ENCODE results near the gene ARPC1B.
"Not testable (repeated sequence)": the region's sequence is repeated elsewhere in the genome, so short reads cannot be mapped to it uniquely, and the experiment has no call there.

ARPC1B gene

GRCh38 chr7:99374111-99375064, at the start of gene ARPC1B:
TSS of gene ARPC1B (plus strand) at chr7:99374730. CDS start at chr7:99385715, 10,985 bp downstream.
- no peak for TF ChIP-seq CTCF (conservative IDR thresholded peaks at IDR 0.05; ENCODE audit: low read length)
- peak; percentile 70 for DNase-seq (ENCODE audit: low read depth)
- H3K4me3 ChIP-seq (ENCODE audit: low read length), result peak within 1 kb of the TSS; percentile 67

GRCh38 chr7:99325001-99325493, 49.5 kb upstream of the ARPC1B start:
- no peak for DNase-seq (ENCODE audit: low read depth)
- TF ChIP-seq CTCF (conservative IDR thresholded peaks at IDR 0.05; ENCODE audit: low read length), result no peak
- H3K4me3 ChIP-seq (ENCODE audit: low read length), result peak overlapping the region; percentile 97

- peak; percentile 28 for TF ChIP-seq CTCF (conservative IDR thresholded peaks at IDR 0.05; ENCODE audit: low read length)
- DNase-seq (ENCODE audit: low read depth), result peak; percentile 90
Observed at GRCh38 chr7:99325592-99326407, 48.7 kb upstream of the ARPC1B start, which contains the start of gene ARPC1A. TSS of gene ARPC1A (plus strand) at chr7:99325898. CDS start at chr7:99333354, 7,456 bp downstream.

GRCh38 chr7:99326408-99326782, 48.1 kb upstream of the ARPC1B start:
- TF ChIP-seq CTCF (conservative IDR thresholded peaks at IDR 0.05; ENCODE audit: low read length), result no peak
- DNase-seq (ENCODE audit: low read depth), result no peak
- H3K4me3 ChIP-seq (ENCODE audit: low read length), result peak overlapping the region; percentile 97

More at GRCh38 chr7:99325592-99326407, 48.7 kb upstream of the ARPC1B start, which contains the start of gene ARPC1A:
- peak within 1 kb of the TSS; percentile 97 for H3K4me3 ChIP-seq (ENCODE audit: low read length)

GRCh38 chr7:99330314-99330961, 44.1 kb upstream of the ARPC1B start:
- peak; percentile 75 for DNase-seq (ENCODE audit: low read depth)
- H3K4me3 ChIP-seq (ENCODE audit: low read length), result not testable (repeated sequence)

GRCh38 chr7:99331002-99331401, 43.5 kb upstream of the ARPC1B start:
- DNase-seq (ENCODE audit: low read depth), result no peak
- no peak for TF ChIP-seq CTCF (conservative IDR thresholded peaks at IDR 0.05; ENCODE audit: low read length)
- H3K4me3 ChIP-seq (ENCODE audit: low read length), result no peak overlapping the region

GRCh38 chr7:99339595-99339994, 34.9 kb upstream of the ARPC1B start:
- TF ChIP-seq CTCF (conservative IDR thresholded peaks at IDR 0.05; ENCODE audit: low read length), result no peak
- no peak for DNase-seq (ENCODE audit: low read depth)
- H3K4me3 ChIP-seq (ENCODE audit: low read length), result no peak overlapping the region
